ENCODE results near the gene RPA3.

- TF ChIP-seq, protein P1, sequence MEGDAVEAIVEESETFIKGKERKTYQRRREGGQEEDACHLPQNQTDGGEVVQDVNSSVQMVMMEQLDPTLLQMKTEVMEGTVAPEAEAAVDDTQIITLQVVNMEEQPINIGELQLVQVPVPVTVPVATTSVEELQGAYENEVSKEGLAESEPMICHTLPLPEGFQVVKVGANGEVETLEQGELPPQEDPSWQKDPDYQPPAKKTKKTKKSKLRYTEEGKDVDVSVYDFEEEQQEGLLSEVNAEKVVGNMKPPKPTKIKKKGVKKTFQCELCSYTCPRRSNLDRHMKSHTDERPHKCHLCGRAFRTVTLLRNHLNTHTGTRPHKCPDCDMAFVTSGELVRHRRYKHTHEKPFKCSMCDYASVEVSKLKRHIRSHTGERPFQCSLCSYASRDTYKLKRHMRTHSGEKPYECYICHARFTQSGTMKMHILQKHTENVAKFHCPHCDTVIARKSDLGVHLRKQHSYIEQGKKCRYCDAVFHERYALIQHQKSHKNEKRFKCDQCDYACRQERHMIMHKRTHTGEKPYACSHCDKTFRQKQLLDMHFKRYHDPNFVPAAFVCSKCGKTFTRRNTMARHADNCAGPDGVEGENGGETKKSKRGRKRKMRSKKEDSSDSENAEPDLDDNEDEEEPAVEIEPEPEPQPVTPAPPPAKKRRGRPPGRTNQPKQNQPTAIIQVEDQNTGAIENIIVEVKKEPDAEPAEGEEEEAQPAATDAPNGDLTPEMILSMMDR (IDR thresholded peaks at IDR 0.05; ENCODE audit: insufficient read depth, low read length): no peak
- no peak for TF ChIP-seq POLR2AphosphoS5 (IDR thresholded peaks at IDR 0.05; ENCODE audit: low read depth)
These were observed 87.6 kb downstream of the RPA3 start for GRCh38 chr7:7630626-7631329.

Data from HL-60 (cell line).